K562 (cell line): ENCODE results near the gene EP300. TPM values are rescaled to one million over a fixed set of nuclear protein-coding genes. Genes with fewer than 3 reads are reported as not detected.
A peak's percentile ranks its signal among the peaks of the same experiment; 100 is the strongest.

ENCODE experiments used
- BMI1 ChIP-seq: fragments of 150-350 bp; IDR thresholded peaks from 2 replicates; pipeline ENCODE4 v1.6.1; 2014; ENCODE audit warnings: low read length
- EP400 ChIP-seq: fragments of 450-650 bp; IDR thresholded peaks from 2 replicates; pipeline ENCODE4 v1.6.1; 2017; ENCODE audit warnings: antibody characterized with exemption, mild to moderate bottlenecking, moderate library complexity
- ESRRA ChIP-seq: fragments of 450-650 bp; IDR thresholded peaks from 2 replicates; pipeline ENCODE4 v1.6.1; 2014; ENCODE audit warnings: low read depth, mild to moderate bottlenecking, moderate library complexity, borderline replicate concordance
- FOXP1 ChIP-seq: sonication (generic); formaldehyde crosslinking; IDR thresholded peaks from 2 replicates; pipeline ENCODE4 v1.8.0; 2022; ENCODE audit warnings: mild to moderate bottlenecking, missing genetic modification reagents
- ID3 ChIP-seq, 2 experiments: fragments of 250-450 bp in 1 of 2; fragments of 450-650 bp in 1 of 2; sonication (Bioruptor Pico) in 1 of 2; IDR thresholded peaks; 2 replicates each; pipeline versions ENCODE4 v1.6.1 to v1.8.0; 2016 to 2021; ENCODE audit warnings: mild to moderate bottlenecking in 2 of 2, moderate library complexity in 2 of 2, missing compliant biosample characterization in 1 of 2, missing genetic modification characterization in 1 of 2
- KDM5B ChIP-seq: fragments of 200-600 bp; sonication (generic); IDR thresholded peaks from 2 replicates; pipeline ENCODE4 v1.6.1; 2012; ENCODE audit warnings: low read depth, mild to moderate bottlenecking, moderate library complexity, low read length, control low read depth, inconsistent platforms; ENCODE audit not compliant: insufficient replicate concordance
- MAX ChIP-seq: sonication (generic); formaldehyde crosslinking; IDR thresholded peaks from 2 replicates; pipeline ENCODE4 v1.9.0; 2022; ENCODE audit warnings: mild to moderate bottlenecking, missing genetic modification reagents
- NFRKB ChIP-seq: fragments of 450-650 bp; IDR thresholded peaks from 2 replicates; pipeline ENCODE4 v1.6.1; 2016; ENCODE audit warnings: low read depth
- NFYB ChIP-seq: IDR thresholded peaks from 2 replicates; pipeline ENCODE4 v1.6.1; 2011; ENCODE audit warnings: mild to moderate bottlenecking, moderate library complexity; ENCODE audit not compliant: insufficient read length; ENCODE audit errors: extremely low read depth
- NR1H2 ChIP-seq: sonication (generic); formaldehyde crosslinking; IDR thresholded peaks from 2 replicates; pipeline ENCODE4 v1.4.0; 2020; ENCODE audit warnings: mild to moderate bottlenecking, missing genetic modification reagents
- PATZ1 ChIP-seq: fragments of 250-450 bp; sonication (Bioruptor Pico); IDR thresholded peaks from 2 replicates; pipeline ENCODE4 v1.5.0; 2020; ENCODE audit warnings: mild to moderate bottlenecking, borderline replicate concordance
- PHB2 ChIP-seq: fragments of 450-650 bp; IDR thresholded peaks from 2 replicates; pipeline ENCODE4 v1.6.1; 2017; ENCODE audit warnings: low read depth
- PHF8 ChIP-seq: fragments of 200-600 bp; sonication (generic); IDR thresholded peaks from 2 replicates; pipeline ENCODE4 v1.6.1; 2012; ENCODE audit warnings: mixed run types, mild to moderate bottlenecking, inconsistent platforms, low read length, moderate library complexity, borderline replicate concordance
- POLR2A ChIP-seq: fragments of 450-650 bp; conservative IDR thresholded peaks from 2 replicates; pipeline ENCODE4 v1.6.1; 2016
- POLR2B ChIP-seq: fragments of 450-650 bp; IDR thresholded peaks from 2 replicates; pipeline ENCODE4 v1.6.1; 2018; ENCODE audit warnings: low read depth; ENCODE audit not compliant: partially characterized antibody
- RAD51 ChIP-seq: fragments of 450-650 bp; IDR thresholded peaks from 2 replicates; pipeline ENCODE4 v1.7.1; 2016; ENCODE audit warnings: low read depth, mild to moderate bottlenecking, borderline replicate concordance
- SLC30A9 ChIP-seq: fragments of 250-450 bp; sonication (Bioruptor Pico); IDR thresholded peaks from 2 replicates; pipeline ENCODE4 v1.8.0; 2022; ENCODE audit warnings: mild to moderate bottlenecking, moderate library complexity
- THAP12 ChIP-seq: fragments of 250-450 bp; sonication (Bioruptor Pico); IDR thresholded peaks from 2 replicates; pipeline ENCODE4 v1.9.0; 2021; ENCODE audit warnings: mild to moderate bottlenecking, inconsistent platforms
- ZBTB26 ChIP-seq: fragments of 450-650 bp; formaldehyde crosslinking; IDR thresholded peaks from 2 replicates; pipeline ENCODE4 v1.4.0; 2022; ENCODE audit warnings: missing genetic modification characterization
- ZFX ChIP-seq: sonication (generic); formaldehyde crosslinking; IDR thresholded peaks from 2 replicates; pipeline ENCODE4 v1.8.0; 2022; ENCODE audit warnings: mild to moderate bottlenecking, missing genetic modification reagents, moderate library complexity
- ZNF143 ChIP-seq: sonication (generic); formaldehyde crosslinking; IDR thresholded peaks from 2 replicates; pipeline ENCODE4 v1.9.0; 2022; ENCODE audit warnings: mild to moderate bottlenecking, missing genetic modification reagents
- polyA plus RNA-seq, 8 experiments: library from polyadenylated mRNA; depleted of rRNA in 4 of 8; stranded (reverse) in 5 of 8; unstranded in 3 of 8; fragments of >200 nt; fragmentation: Nextera tagmentation in 2 of 8; fragmentation: Illumina TruSeq in 1 of 8; extraction: Ambion mirVana in 2 of 8; extraction: Trizol in 1 of 8; gene quantifications; 2 replicates each; pipeline versions ENCODE4 v1.2.1 to v1.2.3, GENCODE V29; 2011 to 2014; ENCODE audit warnings: inconsistent platforms in 1 of 8, missing spikeins in 1 of 8
- total RNA-seq, 7 experiments: library from RNA; depleted of rRNA in 6 of 7; stranded (reverse); fragments of >200 nt in 6 of 7; fragmentation: Illumina TruSeq in 2 of 7; extraction: Trizol in 2 of 7; gene quantifications; 2 replicates each; pipeline versions ENCODE4 v1.2.1 to v1.2.3, GENCODE V29; 2011 to 2021; ENCODE audit warnings: low replicate concordance in 1 of 7

EP300 gene
- total and polyA plus RNA-seq, 9 of the 15 experiments (the other 6 are each of a cell fraction or from before 2014, with no cell fraction given), result 2.2 to 28.6 (median 10.9) TPM

GRCh38 chr22:41204992-41205900, 112.9 kb downstream of the EP300 start, which contains the start of gene L3MBTL2 (continued):
- TF ChIP-seq ID3 (CRISPR knock-in tag; IDR thresholded peaks at IDR 0.05) (no peak), ID3 (tag; IDR thresholded peaks at IDR 0.05) (no peak), MAX (CRISPR knock-in tag) (peak; percentile 69), POLR2B (peak; percentile 72), NR1H2 (CRISPR knock-in tag) (no peak), PHF8 (peak; percentile 91; the same call in 1 of the 2 replicates), ZBTB26 (CRISPR knock-in tag) (no peak), SLC30A9 (CRISPR knock-in tag) (no peak), POLR2A (peak; percentile 91), ZFX (CRISPR knock-in tag) (peak; percentile 66), EP400 (peak; percentile 76), FOXP1 (CRISPR knock-in tag) (peak; percentile 51; the same call in 1 of the 2 replicates), ZNF143 (CRISPR knock-in tag) (peak; percentile 94), BMI1 (peak; percentile 75), NFRKB (peak; percentile 52), ESRRA (peak; percentile 48; the same call in 1 of the 2 replicates), THAP12 (no peak), KDM5B (peak; percentile 84), PATZ1 (no peak), PHB2 (no peak), NFYB (peak; percentile 75), RAD51 (no peak)
